ENCODE data around the gene CRTAC1.
A peak's percentile ranks its signal among the peaks of the same experiment; 100 is the strongest.

Gene CRTAC1

DNA sequence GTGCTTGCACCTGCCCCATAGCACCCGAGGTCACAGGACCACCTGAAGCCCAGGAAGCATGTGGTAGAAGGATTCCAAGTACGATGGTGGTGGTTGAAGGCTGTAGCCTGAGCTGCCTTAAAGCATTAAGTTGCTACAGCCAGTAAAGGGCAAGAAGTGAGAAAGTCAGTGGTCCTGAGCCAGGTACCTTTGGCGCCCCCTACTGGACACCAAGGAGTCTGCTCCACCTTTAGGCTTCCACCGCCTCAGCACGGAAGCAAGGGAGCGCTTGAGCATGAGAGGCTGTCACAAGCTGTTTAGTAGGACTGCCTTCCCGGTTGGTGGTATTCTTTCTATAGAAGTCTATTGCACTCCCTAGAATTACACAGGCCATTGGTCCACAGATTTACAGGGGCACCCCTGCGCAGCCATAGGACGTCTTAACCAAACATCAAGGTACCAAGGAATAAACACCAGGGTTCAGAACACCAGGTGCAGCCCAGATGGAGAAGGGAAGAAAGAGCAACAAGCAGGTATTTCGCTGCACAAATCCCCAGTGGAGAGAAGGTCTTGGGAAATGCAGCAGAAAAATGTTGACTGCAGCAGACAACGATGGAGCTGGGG lies 2.2 kb downstream of the CRTAC1 start:
- H3K9me3 ChIP-seq (ENCODE audit: control insufficient read depth, low read depth, low read length), result no peaks in the 10 kb centered on the region
- H3K27ac ChIP-seq (ENCODE audit: low read length), result no peak overlapping the region
- H3K36me3 ChIP-seq (ENCODE audit: control insufficient read depth, low read depth, low read length), result no peaks in the 10 kb centered on the region
- H3K4me1 ChIP-seq (ENCODE audit: control insufficient read depth, low read depth, low read length), result no peaks in the 10 kb centered on the region
- H3K27me3 ChIP-seq (ENCODE audit: control insufficient read depth, insufficient read depth, low read length), result peaks cover 56% of the 10 kb centered on the region
- no peak overlapping the region for H3K9ac ChIP-seq (ENCODE audit: low read length)
- no peak overlapping the region for H3K4me3 ChIP-seq (ENCODE audit: low read length)

- Histone ChIP-seq H3K27me3 (ENCODE audit: control insufficient read depth, insufficient read depth, low read length) (peaks cover 10% of the 10 kb centered on the region), H3K9ac (ENCODE audit: low read length) (no peak overlapping the region)
Observed at GRCh38 chr10:98023024-98023423, 7.4 kb downstream of the CRTAC1 start.

GRCh38 chr10:98020784-98021183 lies 9.6 kb downstream of the CRTAC1 start:
- Histone ChIP-seq H3K4me1 (ENCODE audit: control insufficient read depth, low read depth, low read length) (no peaks in the 10 kb centered on the region), H3K9me3 (ENCODE audit: control insufficient read depth, low read depth, low read length) (no peaks in the 10 kb centered on the region), H3K27ac (ENCODE audit: low read length) (no peak overlapping the region), H3K36me3 (ENCODE audit: control insufficient read depth, low read depth, low read length) (no peaks in the 10 kb centered on the region), H3K9ac (ENCODE audit: low read length) (no peak overlapping the region), H3K27me3 (ENCODE audit: control insufficient read depth, insufficient read depth, low read length) (no peaks in the 10 kb centered on the region), H3K4me3 (ENCODE audit: low read length) (no peak overlapping the region)

More at GRCh38 chr10:98023024-98023423, 7.4 kb downstream of the CRTAC1 start:
- Histone ChIP-seq H3K4me1 (ENCODE audit: control insufficient read depth, low read depth, low read length) (no peaks in the 10 kb centered on the region), H3K4me3 (ENCODE audit: low read length) (no peak overlapping the region), H3K27ac (ENCODE audit: low read length) (no peak overlapping the region), H3K9me3 (ENCODE audit: control insufficient read depth, low read depth, low read length) (no peaks in the 10 kb centered on the region), H3K36me3 (ENCODE audit: control insufficient read depth, low read depth, low read length) (no peaks in the 10 kb centered on the region)

DNA sequence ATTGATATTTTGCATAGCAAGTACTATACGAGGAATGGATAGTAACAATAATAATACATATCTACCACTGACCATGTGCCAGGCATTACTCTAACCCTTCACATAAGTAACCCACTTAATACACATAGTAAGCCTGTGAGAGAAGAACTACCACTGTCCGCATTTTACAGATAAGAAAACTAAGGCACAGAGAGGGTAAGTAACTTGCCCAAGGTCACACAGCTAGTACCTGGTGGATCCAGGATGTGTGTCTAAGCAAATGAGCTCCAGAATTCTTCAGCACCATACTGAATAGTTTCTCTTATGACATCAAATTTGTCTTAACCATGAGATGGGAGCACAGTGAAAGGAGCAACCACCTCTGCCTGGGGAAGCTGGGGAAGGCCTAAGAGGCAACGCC lies 10.2 kb downstream of the CRTAC1 start:
- H3K36me3 ChIP-seq (ENCODE audit: control insufficient read depth, low read depth, low read length), result no peaks in the 10 kb centered on the region
- H3K4me1 ChIP-seq (ENCODE audit: control insufficient read depth, low read depth, low read length), result no peaks in the 10 kb centered on the region
- H3K27me3 ChIP-seq (ENCODE audit: control insufficient read depth, insufficient read depth, low read length), result no peaks in the 10 kb centered on the region
- H3K27ac ChIP-seq (ENCODE audit: low read length), result no peak overlapping the region
- H3K4me3 ChIP-seq (ENCODE audit: low read length), result no peak overlapping the region
- H3K9me3 ChIP-seq (ENCODE audit: control insufficient read depth, low read depth, low read length), result no peaks in the 10 kb centered on the region
- H3K9ac ChIP-seq (ENCODE audit: low read length), result no peak overlapping the region

DNA sequence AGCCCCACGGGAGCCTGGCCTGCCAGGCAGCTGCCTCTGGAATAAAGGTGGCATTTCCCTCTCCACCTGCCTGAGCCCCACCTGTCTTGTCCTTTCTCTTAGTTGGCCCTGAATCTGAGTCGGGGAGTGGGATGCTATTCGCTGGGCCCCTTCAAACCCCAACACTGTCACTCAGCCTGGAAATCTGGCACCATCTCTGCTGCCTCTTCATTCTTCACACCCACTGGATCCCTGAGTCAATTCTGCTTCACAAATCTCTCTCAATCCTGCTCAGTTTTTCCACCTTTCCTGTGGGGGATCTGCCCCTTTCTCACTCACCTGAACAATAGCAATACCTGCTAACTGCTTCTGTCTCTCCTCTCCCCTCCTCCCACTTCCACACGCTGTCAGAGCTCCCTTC lies 10.6 kb downstream of the CRTAC1 start:
- Histone ChIP-seq H3K9me3 (ENCODE audit: control insufficient read depth, low read depth, low read length) (no peaks in the 10 kb centered on the region), H3K27ac (ENCODE audit: low read length) (no peak overlapping the region), H3K4me1 (ENCODE audit: control insufficient read depth, low read depth, low read length) (no peaks in the 10 kb centered on the region), H3K4me3 (ENCODE audit: low read length) (no peak overlapping the region), H3K27me3 (ENCODE audit: control insufficient read depth, insufficient read depth, low read length) (no peaks in the 10 kb centered on the region), H3K9ac (ENCODE audit: low read length) (no peak overlapping the region), H3K36me3 (ENCODE audit: control insufficient read depth, low read depth, low read length) (no peaks in the 10 kb centered on the region)

GRCh38 chr10:98016772-98017475 lies 13.5 kb downstream of the CRTAC1 start:
- Histone ChIP-seq H3K4me1 (ENCODE audit: control insufficient read depth, low read depth, low read length) (no peaks in the 10 kb centered on the region), H3K27ac (ENCODE audit: low read length) (no peak overlapping the region), H3K9ac (ENCODE audit: low read length) (no peak overlapping the region), H3K27me3 (ENCODE audit: control insufficient read depth, insufficient read depth, low read length) (no peaks in the 10 kb centered on the region), H3K9me3 (ENCODE audit: control insufficient read depth, low read depth, low read length) (no peaks in the 10 kb centered on the region), H3K36me3 (ENCODE audit: control insufficient read depth, low read depth, low read length) (no peaks in the 10 kb centered on the region), H3K4me3 (ENCODE audit: low read length) (no peak overlapping the region)

GRCh38 chr10:98013776-98014175 lies 16.6 kb downstream of the CRTAC1 start:
- Histone ChIP-seq H3K9me3 (ENCODE audit: control insufficient read depth, low read depth, low read length) (no peaks in the 10 kb centered on the region), H3K36me3 (ENCODE audit: control insufficient read depth, low read depth, low read length) (no peaks in the 10 kb centered on the region), H3K4me3 (ENCODE audit: low read length) (no peak overlapping the region), H3K27me3 (ENCODE audit: control insufficient read depth, insufficient read depth, low read length) (no peaks in the 10 kb centered on the region), H3K4me1 (ENCODE audit: control insufficient read depth, low read depth, low read length) (no peaks in the 10 kb centered on the region), H3K9ac (ENCODE audit: low read length) (no peak overlapping the region), H3K27ac (ENCODE audit: low read length) (no peak overlapping the region)

GRCh38 chr10:98013122-98013521 lies 17.3 kb downstream of the CRTAC1 start:
- no peaks in the 10 kb centered on the region for H3K4me1 ChIP-seq (ENCODE audit: control insufficient read depth, low read depth, low read length)
- H3K27ac ChIP-seq (ENCODE audit: low read length), result no peak overlapping the region
- H3K9ac ChIP-seq (ENCODE audit: low read length), result no peak overlapping the region
- no peaks in the 10 kb centered on the region for H3K36me3 ChIP-seq (ENCODE audit: control insufficient read depth, low read depth, low read length)
- H3K27me3 ChIP-seq (ENCODE audit: control insufficient read depth, insufficient read depth, low read length), result no peaks in the 10 kb centered on the region
- H3K9me3 ChIP-seq (ENCODE audit: control insufficient read depth, low read depth, low read length), result no peaks in the 10 kb centered on the region
- H3K4me3 ChIP-seq (ENCODE audit: low read length), result no peak overlapping the region

- no peak overlapping the region for H3K4me3 ChIP-seq (ENCODE audit: low read length)
- H3K9ac ChIP-seq (ENCODE audit: low read length), result no peak overlapping the region
- H3K27ac ChIP-seq (ENCODE audit: low read length), result no peak overlapping the region
- H3K4me1 ChIP-seq (ENCODE audit: control insufficient read depth, low read depth, low read length), result no peaks in the 10 kb centered on the region
- H3K27me3 ChIP-seq (ENCODE audit: control insufficient read depth, insufficient read depth, low read length), result peaks cover 3% of the 10 kb centered on the region
- H3K9me3 ChIP-seq (ENCODE audit: control insufficient read depth, low read depth, low read length), result no peaks in the 10 kb centered on the region
- no peaks in the 10 kb centered on the region for H3K36me3 ChIP-seq (ENCODE audit: control insufficient read depth, low read depth, low read length)
Observed at GRCh38 chr10:98012644-98013043, 17.8 kb downstream of the CRTAC1 start.

- Histone ChIP-seq H3K9ac (ENCODE audit: low read length) (no peak overlapping the region), H3K9me3 (ENCODE audit: control insufficient read depth, low read depth, low read length) (no peaks in the 10 kb centered on the region), H3K27me3 (ENCODE audit: control insufficient read depth, insufficient read depth, low read length) (peaks cover 6% of the 10 kb centered on the region), H3K4me3 (ENCODE audit: low read length) (no peak overlapping the region), H3K36me3 (ENCODE audit: control insufficient read depth, low read depth, low read length) (no peaks in the 10 kb centered on the region), H3K4me1 (ENCODE audit: control insufficient read depth, low read depth, low read length) (peaks cover 11% of the 10 kb centered on the region), H3K27ac (ENCODE audit: low read length) (no peak overlapping the region)
Observed at GRCh38 chr10:98010939-98011685, 19.3 kb downstream of the CRTAC1 start.

DNA sequence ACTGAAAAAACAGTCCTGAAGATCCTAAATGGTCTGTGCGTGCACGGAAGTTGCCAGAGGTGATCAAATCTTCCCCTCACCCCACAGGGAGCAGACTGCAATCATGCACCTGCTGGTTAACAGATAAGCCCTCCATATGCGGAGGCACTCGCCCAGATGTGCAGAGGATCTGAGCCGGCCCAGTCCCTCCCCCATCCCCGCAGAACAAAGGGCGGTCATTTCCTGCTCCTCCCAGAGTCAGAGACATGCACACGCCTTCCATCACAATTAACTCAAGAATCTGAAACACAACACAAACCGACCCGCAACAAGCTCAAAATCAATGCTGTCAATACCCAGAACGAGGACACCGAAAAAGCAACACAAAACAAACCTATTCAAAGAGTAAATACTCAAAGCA lies 24.2 kb downstream of the CRTAC1 start:
- H3K36me3 ChIP-seq (ENCODE audit: control insufficient read depth, low read depth, low read length), result no peaks in the 10 kb centered on the region
- H3K27me3 ChIP-seq (ENCODE audit: control insufficient read depth, insufficient read depth, low read length), result peaks cover 6% of the 10 kb centered on the region
- H3K4me3 ChIP-seq (ENCODE audit: low read length), result peak overlapping the region; percentile 30
- H3K9me3 ChIP-seq (ENCODE audit: control insufficient read depth, low read depth, low read length), result no peaks in the 10 kb centered on the region
- H3K9ac ChIP-seq (ENCODE audit: low read length), result no peak overlapping the region
- no peak overlapping the region for H3K27ac ChIP-seq (ENCODE audit: low read length)
- peaks cover 19% of the 10 kb centered on the region for H3K4me1 ChIP-seq (ENCODE audit: control insufficient read depth, low read depth, low read length)
